Choroid plexus epithelial cell (primary cell): Measurements from ENCODE around the gene CAMKV.

Experiments used
- DNase-seq: peaks from one replicate; pipeline ENCODE4 v3.0.0-alpha.2; 2010; ENCODE audit warnings: low read depth
- H3K4me3 ChIP-seq: 2 replicates; pipeline ENCODE4 v1.5.1; 2011; ENCODE audit warnings: low read depth, mild to moderate bottlenecking, control low read depth, low read length, moderate library complexity
- CTCF ChIP-seq: conservative IDR thresholded peaks from 2 replicates; pipeline ENCODE4 v1.5.1; 2011; ENCODE audit warnings: low read depth, mild to moderate bottlenecking, control low read depth, inconsistent platforms, low read length, moderate library complexity

Gene CAMKV

GRCh38 chr3:49844464-49845183 lies 25.1 kb downstream of the CAMKV start:
- TF ChIP-seq CTCF = no peak
- no peak overlapping the region for H3K4me3 ChIP-seq
- DNase-seq = no peak

GRCh38 chr3:49842843-49843517 lies 26.7 kb downstream of the CAMKV start:
- TF ChIP-seq CTCF = no peak
- no peak for DNase-seq
- H3K4me3 ChIP-seq = no peak overlapping the region

- TF ChIP-seq CTCF = no peak
- DNase-seq = no peak
- H3K4me3 ChIP-seq = no peak overlapping the region
Measured at GRCh38 chr3:49841806-49842205, 27.9 kb downstream of the CAMKV start.

GRCh38 chr3:49841126-49841696 lies 28.5 kb downstream of the CAMKV start:
- DNase-seq = peak; percentile 33
- peak; percentile 53 for TF ChIP-seq CTCF

GRCh38 chr3:49840388-49840787 lies 29.3 kb downstream of the CAMKV start:
- H3K4me3 ChIP-seq = no peak overlapping the region
- peak; percentile 24 for DNase-seq
- TF ChIP-seq CTCF = no peak

More at GRCh38 chr3:49841126-49841696, 28.5 kb downstream of the CAMKV start:
- H3K4me3 ChIP-seq = no peak overlapping the region

GRCh38 chr3:49839193-49839809 lies 30.4 kb downstream of the CAMKV start:
- peak; percentile 89 for DNase-seq
- no peak overlapping the region for H3K4me3 ChIP-seq
- peak; percentile 96 for TF ChIP-seq CTCF
